ENCODE results near the gene AGO1. TPM values are rescaled to one million over a fixed set of nuclear protein-coding genes. Genes with fewer than 3 reads are reported as not detected.

AGO1 gene
- 10 to 100 TPM; 40.4 to 40.8 TPM for total RNA-seq

GRCh38 chr1:35882945-35883634, at the start of gene AGO1:
Gene AGO1 (plus strand): TSS chr1:35883209. CDS start chr1:35883422, 213 bp downstream.
- H3K27ac Mint-ChIP-seq, result peak within 1 kb of the TSS; percentile 86
- peaks cover 39% of the 10 kb centered on the region for H3K4me1 Mint-ChIP-seq
- H3K36me3 Mint-ChIP-seq, result no peaks in the 10 kb centered on the region
- no peaks in the 10 kb centered on the region for H3K9me3 Mint-ChIP-seq
- peak within 1 kb of the TSS; percentile 96 for H3K4me3 Mint-ChIP-seq
- DNase-seq, result peak; percentile 100
- no peaks in the 10 kb centered on the region for H3K27me3 Mint-ChIP-seq

GRCh38 chr1:35833395-35833794, 49.6 kb upstream of the AGO1 start:
- no peaks in the 10 kb centered on the region for H3K27me3 Mint-ChIP-seq
- H3K27ac Mint-ChIP-seq, result no peak overlapping the region
- DNase-seq, result no peak
- H3K4me3 Mint-ChIP-seq, result no peak overlapping the region
- no peaks in the 10 kb centered on the region for H3K9me3 Mint-ChIP-seq
- H3K4me1 Mint-ChIP-seq, result no peaks in the 10 kb centered on the region
- H3K36me3 Mint-ChIP-seq, result peaks cover 11% of the 10 kb centered on the region

GRCh38 chr1:35834218-35834617, 48.8 kb upstream of the AGO1 start:
- no peaks in the 10 kb centered on the region for H3K27me3 Mint-ChIP-seq
- H3K4me1 Mint-ChIP-seq, result no peaks in the 10 kb centered on the region
- H3K36me3 Mint-ChIP-seq, result peaks cover 11% of the 10 kb centered on the region
- no peak overlapping the region for H3K27ac Mint-ChIP-seq
- DNase-seq, result no peak
- no peaks in the 10 kb centered on the region for H3K9me3 Mint-ChIP-seq
- no peak overlapping the region for H3K4me3 Mint-ChIP-seq

GRCh38 chr1:35835398-35835797, 47.6 kb upstream of the AGO1 start:
- H3K9me3 Mint-ChIP-seq, result no peaks in the 10 kb centered on the region
- no peak for DNase-seq
- no peaks in the 10 kb centered on the region for H3K27me3 Mint-ChIP-seq
- no peaks in the 10 kb centered on the region for H3K4me1 Mint-ChIP-seq
- H3K36me3 Mint-ChIP-seq, result peaks cover 11% of the 10 kb centered on the region
- no peak overlapping the region for H3K4me3 Mint-ChIP-seq
- no peak overlapping the region for H3K27ac Mint-ChIP-seq

GRCh38 chr1:35836734-35837133, 46.3 kb upstream of the AGO1 start:
- DNase-seq, result no peak
- peaks cover 11% of the 10 kb centered on the region for H3K36me3 Mint-ChIP-seq
- H3K4me3 Mint-ChIP-seq, result no peak overlapping the region
- no peak overlapping the region for H3K27ac Mint-ChIP-seq
- no peaks in the 10 kb centered on the region for H3K27me3 Mint-ChIP-seq
- no peaks in the 10 kb centered on the region for H3K4me1 Mint-ChIP-seq
- H3K9me3 Mint-ChIP-seq, result no peaks in the 10 kb centered on the region

GRCh38 chr1:35838693-35839245, 44.2 kb upstream of the AGO1 start:
- Mint-ChIP-seq H3K27me3 (no peaks in the 10 kb centered on the region), H3K27ac (no peak overlapping the region), H3K36me3 (peaks cover 11% of the 10 kb centered on the region), H3K9me3 (no peaks in the 10 kb centered on the region), H3K4me1 (no peaks in the 10 kb centered on the region), H3K4me3 (no peak overlapping the region)
- no peak for DNase-seq

GRCh38 chr1:35844826-35845225, 38.2 kb upstream of the AGO1 start:
- no peaks in the 10 kb centered on the region for H3K27me3 Mint-ChIP-seq
- peaks cover 2% of the 10 kb centered on the region for H3K36me3 Mint-ChIP-seq
- no peak overlapping the region for H3K4me3 Mint-ChIP-seq
- no peak for DNase-seq
- H3K4me1 Mint-ChIP-seq, result no peaks in the 10 kb centered on the region
- H3K27ac Mint-ChIP-seq, result no peak overlapping the region
- H3K9me3 Mint-ChIP-seq, result no peaks in the 10 kb centered on the region

- no peak overlapping the region for H3K27ac Mint-ChIP-seq
- no peaks in the 10 kb centered on the region for H3K9me3 Mint-ChIP-seq
- no peaks in the 10 kb centered on the region for H3K27me3 Mint-ChIP-seq
- no peak overlapping the region for H3K4me3 Mint-ChIP-seq
- H3K4me1 Mint-ChIP-seq, result no peaks in the 10 kb centered on the region
- DNase-seq, result no peak
- H3K36me3 Mint-ChIP-seq, result peaks cover 2% of the 10 kb centered on the region
Measured at GRCh38 chr1:35845766-35846165, 37.2 kb upstream of the AGO1 start.

GRCh38 chr1:35847935-35848565, 35.0 kb upstream of the AGO1 start:
- no peak for DNase-seq
- Mint-ChIP-seq H3K36me3 (peaks cover 2% of the 10 kb centered on the region), H3K27me3 (no peaks in the 10 kb centered on the region), H3K9me3 (no peaks in the 10 kb centered on the region), H3K4me1 (no peaks in the 10 kb centered on the region), H3K4me3 (no peak overlapping the region), H3K27ac (no peak overlapping the region)

- Mint-ChIP-seq H3K4me1 (no peaks in the 10 kb centered on the region), H3K4me3 (no peak overlapping the region), H3K9me3 (no peaks in the 10 kb centered on the region), H3K36me3 (peaks cover 2% of the 10 kb centered on the region), H3K27ac (no peak overlapping the region), H3K27me3 (no peaks in the 10 kb centered on the region)
- DNase-seq, result no peak
Measured at GRCh38 chr1:35850051-35850450, 33.0 kb upstream of the AGO1 start.

- Mint-ChIP-seq H3K27me3 (no peaks in the 10 kb centered on the region), H3K4me3 (no peak overlapping the region), H3K27ac (no peak overlapping the region), H3K4me1 (no peaks in the 10 kb centered on the region), H3K9me3 (no peaks in the 10 kb centered on the region), H3K36me3 (no peaks in the 10 kb centered on the region)
- DNase-seq, result no peak
Measured at GRCh38 chr1:35850716-35851115, 32.3 kb upstream of the AGO1 start.

- Mint-ChIP-seq H3K36me3 (no peaks in the 10 kb centered on the region), H3K4me1 (no peaks in the 10 kb centered on the region), H3K9me3 (no peaks in the 10 kb centered on the region), H3K4me3 (no peak overlapping the region), H3K27ac (no peak overlapping the region), H3K27me3 (no peaks in the 10 kb centered on the region)
- DNase-seq, result no peak
Measured at GRCh38 chr1:35851132-35851869, 31.7 kb upstream of the AGO1 start.

- H3K9me3 Mint-ChIP-seq, result no peaks in the 10 kb centered on the region
- no peaks in the 10 kb centered on the region for H3K27me3 Mint-ChIP-seq
- no peak for DNase-seq
- H3K36me3 Mint-ChIP-seq, result no peaks in the 10 kb centered on the region
- no peak overlapping the region for H3K27ac Mint-ChIP-seq
- no peak overlapping the region for H3K4me3 Mint-ChIP-seq
- no peaks in the 10 kb centered on the region for H3K4me1 Mint-ChIP-seq
Measured at GRCh38 chr1:35852241-35852640, 30.8 kb upstream of the AGO1 start.

- Mint-ChIP-seq H3K9me3 (no peaks in the 10 kb centered on the region), H3K36me3 (no peaks in the 10 kb centered on the region), H3K4me3 (no peak overlapping the region), H3K27me3 (no peaks in the 10 kb centered on the region), H3K27ac (no peak overlapping the region), H3K4me1 (no peaks in the 10 kb centered on the region)
- no peak for DNase-seq
Measured at GRCh38 chr1:35854989-35855700, 27.9 kb upstream of the AGO1 start.

- H3K27me3 Mint-ChIP-seq, result no peaks in the 10 kb centered on the region
- no peaks in the 10 kb centered on the region for H3K9me3 Mint-ChIP-seq
- DNase-seq, result no peak
- H3K4me1 Mint-ChIP-seq, result no peaks in the 10 kb centered on the region
- no peak overlapping the region for H3K4me3 Mint-ChIP-seq
- no peak overlapping the region for H3K27ac Mint-ChIP-seq
- no peaks in the 10 kb centered on the region for H3K36me3 Mint-ChIP-seq
Measured at GRCh38 chr1:35856964-35857363, 26.0 kb upstream of the AGO1 start.
